ENCODE data around the gene LRRC39. TPM values are rescaled to one million over a fixed set of nuclear protein-coding genes. Genes with fewer than 3 reads are reported as not detected.
"Not testable (repeated sequence)": the region's sequence is repeated elsewhere in the genome, so short reads cannot be mapped to it uniquely, and the experiment has no call there.

The LRRC39 gene
- total RNA-seq, 1 donor from 2014 or later: 0.63 TPM

DNA sequence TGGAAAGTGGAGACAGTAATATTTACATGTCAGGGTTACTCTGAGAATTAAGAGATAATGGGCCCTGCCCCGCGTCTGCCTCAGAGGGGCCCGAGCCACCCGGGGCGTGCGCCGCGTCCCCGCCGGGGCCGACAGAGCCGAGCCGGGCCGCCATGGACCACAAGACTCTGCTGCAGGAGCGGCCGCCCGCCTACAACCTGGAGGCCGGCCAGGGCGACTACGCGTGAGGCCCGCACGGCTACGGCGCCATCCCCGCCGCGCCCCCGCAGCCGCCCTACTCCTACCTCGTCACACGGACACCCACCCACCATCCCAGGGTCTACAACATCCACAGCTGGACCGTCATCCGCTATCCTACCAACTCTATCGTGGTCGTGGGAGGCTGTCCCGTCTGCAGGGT is 35.1 kb upstream of the LRRC39 start:
- H3K9me3 Mint-ChIP-seq: no peaks in the 10 kb centered on the region
- no peaks in the 10 kb centered on the region for H3K4me1 Mint-ChIP-seq (ENCODE audit: unreplicated experiment)
- no peak overlapping the region for H3K27ac Mint-ChIP-seq
- H3K27me3 Mint-ChIP-seq: no peaks in the 10 kb centered on the region
- H3K4me3 Mint-ChIP-seq: no peak overlapping the region
- TF ChIP-seq, protein P1, sequence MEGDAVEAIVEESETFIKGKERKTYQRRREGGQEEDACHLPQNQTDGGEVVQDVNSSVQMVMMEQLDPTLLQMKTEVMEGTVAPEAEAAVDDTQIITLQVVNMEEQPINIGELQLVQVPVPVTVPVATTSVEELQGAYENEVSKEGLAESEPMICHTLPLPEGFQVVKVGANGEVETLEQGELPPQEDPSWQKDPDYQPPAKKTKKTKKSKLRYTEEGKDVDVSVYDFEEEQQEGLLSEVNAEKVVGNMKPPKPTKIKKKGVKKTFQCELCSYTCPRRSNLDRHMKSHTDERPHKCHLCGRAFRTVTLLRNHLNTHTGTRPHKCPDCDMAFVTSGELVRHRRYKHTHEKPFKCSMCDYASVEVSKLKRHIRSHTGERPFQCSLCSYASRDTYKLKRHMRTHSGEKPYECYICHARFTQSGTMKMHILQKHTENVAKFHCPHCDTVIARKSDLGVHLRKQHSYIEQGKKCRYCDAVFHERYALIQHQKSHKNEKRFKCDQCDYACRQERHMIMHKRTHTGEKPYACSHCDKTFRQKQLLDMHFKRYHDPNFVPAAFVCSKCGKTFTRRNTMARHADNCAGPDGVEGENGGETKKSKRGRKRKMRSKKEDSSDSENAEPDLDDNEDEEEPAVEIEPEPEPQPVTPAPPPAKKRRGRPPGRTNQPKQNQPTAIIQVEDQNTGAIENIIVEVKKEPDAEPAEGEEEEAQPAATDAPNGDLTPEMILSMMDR (conservative IDR thresholded peaks at IDR 0.05): no peak
- peaks cover 12% of the 10 kb centered on the region for H3K36me3 Mint-ChIP-seq
- DNase-seq (ENCODE audit: extremely low spot score, unreplicated experiment): no peak

DNA sequence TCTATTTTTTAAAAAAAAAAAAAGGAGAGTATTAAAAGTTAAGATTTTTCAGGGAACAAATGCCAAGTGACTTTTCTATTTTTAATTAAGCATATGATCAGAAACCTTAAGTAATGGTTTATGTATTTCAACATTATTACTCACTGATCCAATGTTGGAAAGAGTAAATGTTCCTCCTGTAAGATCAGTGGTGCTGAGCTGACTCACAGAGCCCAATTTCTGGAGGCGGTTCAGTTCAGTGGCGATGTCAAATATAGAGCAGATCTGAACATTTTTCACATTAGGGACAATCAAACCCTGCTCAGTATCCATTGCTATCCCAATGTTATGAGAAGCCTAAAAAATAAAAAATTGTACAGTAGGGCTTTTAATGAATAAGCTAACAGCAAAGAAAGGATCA is 28.2 kb upstream of the LRRC39 start:
- peaks cover 43% of the 10 kb centered on the region for H3K36me3 Mint-ChIP-seq
- H3K9me3 Mint-ChIP-seq: peaks cover 6% of the 10 kb centered on the region
- no peak overlapping the region for H3K27ac Mint-ChIP-seq
- H3K4me3 Mint-ChIP-seq: no peak overlapping the region
- TF ChIP-seq, protein P1 (conservative IDR thresholded peaks at IDR 0.05): no peak
- H3K27me3 Mint-ChIP-seq: no peaks in the 10 kb centered on the region
- no peaks in the 10 kb centered on the region for H3K4me1 Mint-ChIP-seq (ENCODE audit: unreplicated experiment)
- no peak for DNase-seq (ENCODE audit: extremely low spot score, unreplicated experiment)

DNA sequence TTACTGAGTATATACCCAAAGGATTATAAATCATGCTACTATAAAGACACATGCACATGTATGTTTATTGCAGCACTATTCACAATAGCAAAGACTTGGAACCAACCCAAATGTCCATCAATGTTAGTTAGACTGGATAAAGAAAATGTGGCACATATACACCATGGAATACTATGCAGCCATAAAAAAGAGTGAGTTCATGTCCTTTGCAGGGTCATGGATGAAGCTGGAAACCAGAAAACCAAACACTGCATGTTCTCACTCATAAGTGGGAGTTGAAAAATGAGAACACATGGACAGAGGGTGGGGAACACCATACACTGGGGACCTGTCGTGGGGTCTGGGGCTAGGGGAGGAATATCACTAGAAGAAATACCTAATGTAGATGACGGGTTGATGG is 27.5 kb upstream of the LRRC39 start:
- not testable (repeated sequence) for H3K27ac Mint-ChIP-seq; H3K27me3 Mint-ChIP-seq; H3K4me3 Mint-ChIP-seq; DNase-seq (ENCODE audit: extremely low spot score, unreplicated experiment); H3K9me3 Mint-ChIP-seq; H3K4me1 Mint-ChIP-seq (ENCODE audit: unreplicated experiment)
- peaks cover 50% of the 10 kb centered on the region for H3K36me3 Mint-ChIP-seq

DNA sequence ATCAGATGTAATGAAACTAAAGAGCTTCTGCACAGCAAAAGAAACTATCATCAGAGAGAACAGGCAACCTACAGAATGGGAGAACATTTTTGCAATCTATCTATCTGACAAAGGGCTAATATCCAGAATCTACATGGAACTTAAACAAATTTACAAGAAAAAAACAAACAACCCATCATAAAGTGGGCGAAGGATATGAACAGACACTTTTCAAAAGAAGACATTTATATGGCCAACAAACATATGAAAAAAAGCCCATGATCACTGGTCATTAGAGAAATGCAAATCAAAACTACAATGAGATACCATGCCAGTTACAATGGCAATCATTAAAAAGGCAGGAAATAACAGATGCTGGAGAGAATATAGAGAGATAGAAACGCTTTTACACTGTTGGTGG is 27.0 kb upstream of the LRRC39 start:
- not testable (repeated sequence) for H3K9me3 Mint-ChIP-seq; H3K27me3 Mint-ChIP-seq; DNase-seq (ENCODE audit: extremely low spot score, unreplicated experiment); H3K4me1 Mint-ChIP-seq (ENCODE audit: unreplicated experiment); H3K27ac Mint-ChIP-seq; H3K4me3 Mint-ChIP-seq
- peaks cover 52% of the 10 kb centered on the region for H3K36me3 Mint-ChIP-seq

DNA sequence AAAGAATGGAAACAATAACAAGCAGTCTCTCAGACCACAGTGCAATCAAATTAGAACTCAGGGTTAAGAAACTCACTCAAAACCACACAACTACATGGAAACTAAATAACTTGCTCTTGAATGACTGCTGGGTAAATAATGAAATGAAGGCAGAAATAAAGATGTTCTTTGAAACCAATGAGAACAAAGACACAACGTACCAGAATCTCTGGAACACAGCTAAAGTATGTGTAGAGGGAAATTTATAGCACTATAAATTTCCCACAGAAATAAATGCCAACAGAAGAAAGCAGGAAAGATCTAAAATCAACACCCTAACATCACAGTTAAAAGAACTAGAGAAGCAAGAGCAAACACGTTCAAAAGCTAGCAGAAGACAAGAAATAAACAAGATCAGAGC is 24.6 kb upstream of the LRRC39 start:
- not testable (repeated sequence) for H3K4me1 Mint-ChIP-seq (ENCODE audit: unreplicated experiment); H3K27ac Mint-ChIP-seq; H3K4me3 Mint-ChIP-seq; H3K27me3 Mint-ChIP-seq; DNase-seq (ENCODE audit: extremely low spot score, unreplicated experiment); H3K9me3 Mint-ChIP-seq
- peaks cover 60% of the 10 kb centered on the region for H3K36me3 Mint-ChIP-seq

DNA sequence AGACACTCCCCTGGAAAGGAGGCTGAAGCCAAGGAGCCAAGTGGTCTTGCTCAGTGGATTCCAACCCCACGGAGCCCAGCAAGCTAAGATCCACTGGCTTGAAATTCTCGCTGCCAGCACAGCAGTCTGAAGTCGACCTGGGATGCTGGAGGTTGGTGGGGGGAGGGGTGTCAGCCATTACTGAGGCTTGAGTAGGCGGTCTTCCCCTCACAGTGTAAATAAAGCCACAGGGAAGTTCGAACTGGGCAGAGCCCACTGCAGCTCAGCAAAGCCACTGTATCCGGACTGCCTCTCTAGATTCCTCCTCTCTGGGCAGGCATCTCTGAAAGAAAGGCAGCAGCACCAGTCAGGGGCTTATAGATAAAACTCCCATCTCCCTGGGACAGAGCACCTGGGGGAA is 22.0 kb upstream of the LRRC39 start:
- DNase-seq (ENCODE audit: extremely low spot score, unreplicated experiment); H3K27me3 Mint-ChIP-seq; H3K9me3 Mint-ChIP-seq; H3K4me3 Mint-ChIP-seq; H3K27ac Mint-ChIP-seq; H3K4me1 Mint-ChIP-seq (ENCODE audit: unreplicated experiment): not testable (repeated sequence)
- peaks cover 64% of the 10 kb centered on the region for H3K36me3 Mint-ChIP-seq

DNA sequence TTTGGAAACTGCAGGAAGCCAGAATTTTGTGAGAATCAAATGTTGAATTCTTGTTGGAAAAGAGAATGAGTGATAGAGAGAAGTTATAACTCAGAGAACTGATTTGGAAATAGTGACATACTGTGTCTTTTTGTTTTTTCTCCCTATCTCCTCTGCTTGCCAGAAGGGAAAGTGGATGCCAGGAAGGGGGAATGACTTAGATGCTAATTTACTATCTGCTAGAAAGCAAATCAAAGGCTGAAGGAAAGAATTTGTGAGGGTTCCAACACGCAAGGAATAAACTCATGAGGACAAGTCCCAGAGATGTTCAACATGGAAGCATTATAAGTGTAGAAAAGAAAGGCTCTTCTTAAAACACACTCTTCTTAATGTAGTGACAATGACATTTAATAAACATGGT is 20.5 kb upstream of the LRRC39 start:
- DNase-seq (ENCODE audit: extremely low spot score, unreplicated experiment): no peak

DNA sequence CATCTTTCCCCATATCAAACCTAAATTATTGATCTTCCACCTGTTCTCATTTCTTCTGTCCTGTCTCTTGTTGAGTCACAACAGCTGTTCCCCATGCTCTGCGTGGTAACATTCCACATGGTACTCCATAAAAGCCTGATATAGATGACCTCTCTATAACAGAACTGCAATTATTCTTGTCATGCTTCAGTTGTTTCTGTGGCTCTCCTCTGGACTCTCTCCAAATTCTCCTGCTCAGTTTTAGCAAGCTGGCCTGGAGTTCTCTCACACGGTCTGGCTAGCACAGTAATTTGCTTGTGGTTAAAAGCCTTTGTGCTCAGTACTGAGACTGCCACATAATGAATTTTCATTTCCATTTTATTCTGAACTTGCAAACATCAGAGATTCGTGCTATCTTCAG is 10.6 kb upstream of the LRRC39 start:
- H3K4me1 Mint-ChIP-seq (ENCODE audit: unreplicated experiment): no peaks in the 10 kb centered on the region
- H3K36me3 Mint-ChIP-seq: peaks cover 4% of the 10 kb centered on the region
- TF ChIP-seq, protein P1 (conservative IDR thresholded peaks at IDR 0.05): no peak
- no peak for DNase-seq (ENCODE audit: extremely low spot score, unreplicated experiment)
- H3K27ac Mint-ChIP-seq: no peak overlapping the region
- H3K27me3 Mint-ChIP-seq: no peaks in the 10 kb centered on the region
- no peak overlapping the region for H3K4me3 Mint-ChIP-seq
- H3K9me3 Mint-ChIP-seq: no peaks in the 10 kb centered on the region

More for the DNA sequence above, 20.5 kb upstream of the LRRC39 start:
- TF ChIP-seq, protein P1 (conservative IDR thresholded peaks at IDR 0.05): no peak
- Mint-ChIP-seq H3K4me1 (ENCODE audit: unreplicated experiment) (no peaks in the 10 kb centered on the region), H3K4me3 (no peak overlapping the region), H3K27ac (no peak overlapping the region), H3K27me3 (no peaks in the 10 kb centered on the region), H3K36me3 (peaks cover 49% of the 10 kb centered on the region), H3K9me3 (no peaks in the 10 kb centered on the region)
